ENCODE data around the gene KDM5B.
A peak's percentile ranks its signal among the peaks of the same experiment; 100 is the strongest.
"Not testable (repeated sequence)": the region's sequence is repeated elsewhere in the genome, so short reads cannot be mapped to it uniquely, and the experiment has no call there.

Gene KDM5B

GRCh38 chr1:202812176-202813026 lies 4.2 kb upstream of the KDM5B start:
- no peak for DNase-seq (ENCODE audit: low read depth)

- DNase-seq (ENCODE audit: low read depth) = no peak
Observed at GRCh38 chr1:202811296-202812175, 3.3 kb upstream of the KDM5B start.

GRCh38 chr1:202810615-202811295 lies 2.5 kb upstream of the KDM5B start, which contains the start of gene PCAT6:
TSS of gene PCAT6 (plus strand) at chr1:202810954.
- peak; percentile 81 for DNase-seq (ENCODE audit: low read depth)

- DNase-seq (ENCODE audit: low read depth) = no peak
Observed at GRCh38 chr1:202810193-202810614, 2.0 kb upstream of the KDM5B start.

GRCh38 chr1:202809597-202810159 lies 1.5 kb upstream of the KDM5B start:
- no peak for DNase-seq (ENCODE audit: low read depth)

- DNase-seq (ENCODE audit: low read depth) = peak; percentile 13
Observed at GRCh38 chr1:202807451-202807925, 733 bp downstream of the KDM5B start.

GRCh38 chr1:202806845-202807450 lies 1.3 kb downstream of the KDM5B start:
- no peak for DNase-seq (ENCODE audit: low read depth)

GRCh38 chr1:202805886-202806844 lies 2.1 kb downstream of the KDM5B start:
- DNase-seq (ENCODE audit: low read depth) = no peak

GRCh38 chr1:202804126-202804525 lies 4.1 kb downstream of the KDM5B start:
- no peak for DNase-seq (ENCODE audit: low read depth)

GRCh38 chr1:202802998-202803932 lies 5.0 kb downstream of the KDM5B start:
- DNase-seq (ENCODE audit: low read depth) = no peak

- no peak for DNase-seq (ENCODE audit: low read depth)
Observed at GRCh38 chr1:202802034-202802433, 6.2 kb downstream of the KDM5B start.

- no peak for DNase-seq (ENCODE audit: low read depth)
Observed at GRCh38 chr1:202801175-202801574, 7.0 kb downstream of the KDM5B start.

GRCh38 chr1:202800742-202801141 lies 7.5 kb downstream of the KDM5B start:
- DNase-seq (ENCODE audit: low read depth) = no peak

- no peak for DNase-seq (ENCODE audit: low read depth)
Observed at GRCh38 chr1:202798792-202799331, 9.4 kb downstream of the KDM5B start.

GRCh38 chr1:202798260-202798659 lies 10.0 kb downstream of the KDM5B start:
- DNase-seq (ENCODE audit: low read depth) = no peak

- no peak for DNase-seq (ENCODE audit: low read depth)
Observed at GRCh38 chr1:202796670-202797069, 11.6 kb downstream of the KDM5B start.

- not testable (repeated sequence) for DNase-seq (ENCODE audit: low read depth)
Observed at GRCh38 chr1:202794931-202795330, 13.3 kb downstream of the KDM5B start.

GRCh38 chr1:202794051-202794740 lies 14.0 kb downstream of the KDM5B start:
- no peak for DNase-seq (ENCODE audit: low read depth)
